Effector memory CD8-positive, alpha-beta T cell (primary cell): ENCODE measurements around the gene SYNE2.

Source experiments
- ATAC-seq: fragments of 150-1000 bp; cut with Tn5 transposase; replicated peaks from 2 replicates; pipeline ENCODE4 v1.10.0; 2021; ENCODE audit warnings: mild to moderate bottlenecking, moderate library complexity
- DNase-seq, 3 experiments: peaks; one replicate each; pipeline ENCODE4 v3.0.0; 2021
- H3K27ac Mint-ChIP-seq, 2 donors: one replicate each; pipeline ENCODE4 v1.8.0; 2022; ENCODE audit warnings: mild to moderate bottlenecking in 2 of 2, mixed read lengths in 2 of 2, moderate library complexity in 2 of 2
- H3K27me3 Mint-ChIP-seq, 2 donors: one replicate each; pipeline ENCODE4 v1.8.0; 2022; ENCODE audit warnings: mixed read lengths in 2 of 2
- H3K36me3 Mint-ChIP-seq: one replicate; pipeline ENCODE4 v1.8.0; 2022; ENCODE audit warnings: mild to moderate bottlenecking, moderate library complexity, mixed read lengths; ENCODE audit not compliant: insufficient read depth
- H3K4me1 Mint-ChIP-seq, 2 donors: one replicate each; pipeline ENCODE4 v1.8.0; 2022; ENCODE audit warnings: low read depth in 2 of 2, mixed read lengths in 2 of 2
- H3K4me3 Mint-ChIP-seq, 2 donors: one replicate each; pipeline ENCODE4 v1.8.0; 2022; ENCODE audit warnings: mild to moderate bottlenecking in 2 of 2, mixed read lengths in 2 of 2, moderate library complexity in 2 of 2
- H3K9me3 Mint-ChIP-seq, 2 donors: one replicate each; pipeline ENCODE4 v1.8.0; 2022; ENCODE audit warnings: mixed read lengths in 2 of 2

The SYNE2 gene

GRCh38 chr14:63964113-63964512 lies 111.3 kb downstream of the SYNE2 start:
- Mint-ChIP-seq H3K4me1 (peaks cover 0 to 4% of the 10 kb centered on the region in 2 donors), H3K4me3 (no peak overlapping the region), H3K27me3 (no peaks in the 10 kb centered on the region), H3K36me3 (peaks cover 37% of the 10 kb centered on the region), H3K27ac (no peak overlapping the region), H3K9me3 (no peaks in the 10 kb centered on the region)
- no peak for ATAC-seq
- DNase-seq = no peak

- Mint-ChIP-seq H3K27ac (peak overlapping the region in 1 of 2 donors; percentile 77), H3K36me3 (peaks cover 51% of the 10 kb centered on the region), H3K4me3 (no peak overlapping the region), H3K9me3 (no peaks in the 10 kb centered on the region), H3K27me3 (no peaks in the 10 kb centered on the region), H3K4me1 (peaks cover 0 to 2% of the 10 kb centered on the region in 2 donors)
- DNase-seq (no peak), ATAC-seq (no peak)
Observed at GRCh38 chr14:63966407-63966806, 113.6 kb downstream of the SYNE2 start.

- no peaks in the 10 kb centered on the region for H3K9me3 Mint-ChIP-seq
- H3K27ac Mint-ChIP-seq = peak overlapping the region in 1 of 2 donors; percentile 25
Observed at GRCh38 chr14:63972323-63972932, 119.6 kb downstream of the SYNE2 start.

GRCh38 chr14:63974176-63974575 lies 121.4 kb downstream of the SYNE2 start:
- Mint-ChIP-seq H3K9me3 (no peaks in the 10 kb centered on the region), H3K4me1 (no peaks in the 10 kb centered on the region), H3K4me3 (no peak overlapping the region), H3K36me3 (peaks cover 74% of the 10 kb centered on the region), H3K27ac (peak overlapping the region in 1 of 2 donors; percentile 23), H3K27me3 (no peaks in the 10 kb centered on the region)
- ATAC-seq = no peak
- no peak for DNase-seq

More at GRCh38 chr14:63972323-63972932, 119.6 kb downstream of the SYNE2 start:
- Mint-ChIP-seq H3K4me1 (no peaks in the 10 kb centered on the region), H3K27me3 (no peaks in the 10 kb centered on the region), H3K36me3 (peaks cover 65% of the 10 kb centered on the region), H3K4me3 (no peak overlapping the region)
- DNase-seq (no peak), ATAC-seq (no peak)

GRCh38 chr14:63981569-63981968 lies 128.8 kb downstream of the SYNE2 start:
- Mint-ChIP-seq H3K27me3 (no peaks in the 10 kb centered on the region), H3K36me3 (peaks cover 68% of the 10 kb centered on the region), H3K4me3 (no peak overlapping the region), H3K9me3 (no peaks in the 10 kb centered on the region), H3K4me1 (peaks cover 0 to 2% of the 10 kb centered on the region in 2 donors), H3K27ac (peak overlapping the region in 1 of 2 donors; percentile 51)
- no peak for DNase-seq
- ATAC-seq = no peak

DNA sequence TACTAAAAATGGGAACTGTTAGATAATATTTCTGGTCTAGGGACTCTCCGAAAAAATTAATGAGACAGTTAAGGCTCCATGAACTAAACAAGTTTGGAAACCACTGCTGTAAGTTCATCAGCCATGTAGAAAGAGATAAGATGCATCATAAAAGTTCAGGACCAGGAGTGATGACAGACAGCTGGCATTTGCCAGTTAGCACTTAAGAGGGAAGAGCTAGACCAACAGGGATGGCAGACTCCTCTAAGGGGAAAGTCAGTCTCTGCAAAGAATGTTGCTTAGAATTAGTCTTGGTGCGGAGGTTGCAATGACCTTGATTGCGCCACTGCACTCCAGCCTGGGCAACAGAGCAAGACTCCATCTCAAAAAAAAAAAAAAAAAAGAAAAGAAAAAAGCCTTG lies 129.4 kb downstream of the SYNE2 start:
- no peaks in the 10 kb centered on the region for H3K27me3 Mint-ChIP-seq
- peaks cover 68% of the 10 kb centered on the region for H3K36me3 Mint-ChIP-seq
- peak overlapping the region in 1 of 2 donors; percentile 51 for H3K27ac Mint-ChIP-seq
- DNase-seq (no peak), ATAC-seq (no peak)
- H3K9me3 Mint-ChIP-seq = no peaks in the 10 kb centered on the region
- no peak overlapping the region for H3K4me3 Mint-ChIP-seq
- H3K4me1 Mint-ChIP-seq = peaks cover 0 to 2% of the 10 kb centered on the region in 2 donors

- DNase-seq (no peak), ATAC-seq (no peak)
- H3K36me3 Mint-ChIP-seq = peaks cover 64% of the 10 kb centered on the region
- H3K27ac Mint-ChIP-seq = no peak overlapping the region
- H3K4me1 Mint-ChIP-seq = peaks cover 0 to 2% of the 10 kb centered on the region in 2 donors
- H3K4me3 Mint-ChIP-seq = no peak overlapping the region
- no peaks in the 10 kb centered on the region for H3K9me3 Mint-ChIP-seq
- no peaks in the 10 kb centered on the region for H3K27me3 Mint-ChIP-seq
Observed at GRCh38 chr14:63982629-63983028, 129.8 kb downstream of the SYNE2 start.

GRCh38 chr14:63986789-63987533 lies 134.2 kb downstream of the SYNE2 start:
- H3K4me3 Mint-ChIP-seq = no peak overlapping the region
- H3K36me3 Mint-ChIP-seq = peaks cover 62% of the 10 kb centered on the region
- H3K27ac Mint-ChIP-seq = peak overlapping the region in 1 of 2 donors; percentile 46
- H3K27me3 Mint-ChIP-seq = no peaks in the 10 kb centered on the region
- H3K9me3 Mint-ChIP-seq = no peaks in the 10 kb centered on the region
- ATAC-seq (no peak), DNase-seq (no peak)
- H3K4me1 Mint-ChIP-seq = peaks cover 6% of the 10 kb centered on the region in 2 donors

GRCh38 chr14:63988579-63988978 lies 135.8 kb downstream of the SYNE2 start:
- Mint-ChIP-seq H3K27ac (peak overlapping the region; percentile 46 to 84), H3K9me3 (no peaks in the 10 kb centered on the region), H3K36me3 (peaks cover 64% of the 10 kb centered on the region), H3K4me1 (peaks cover 10 to 13% of the 10 kb centered on the region in 2 donors), H3K4me3 (no peak overlapping the region), H3K27me3 (no peaks in the 10 kb centered on the region)
- DNase-seq = no peak
- peak; percentile 19 for ATAC-seq

- peak overlapping the region; percentile 80 to 91 for H3K27ac Mint-ChIP-seq
- DNase-seq (no peak), ATAC-seq (peak; percentile 47)
- no peaks in the 10 kb centered on the region for H3K9me3 Mint-ChIP-seq
- peaks cover 10 to 13% of the 10 kb centered on the region in 2 donors for H3K4me1 Mint-ChIP-seq
- H3K36me3 Mint-ChIP-seq = peaks cover 80% of the 10 kb centered on the region
- H3K4me3 Mint-ChIP-seq = no peak overlapping the region
- no peaks in the 10 kb centered on the region for H3K27me3 Mint-ChIP-seq
Observed at GRCh38 chr14:63991833-63992232, 139.0 kb downstream of the SYNE2 start.

GRCh38 chr14:63992858-63993257 lies 140.1 kb downstream of the SYNE2 start:
- H3K4me3 Mint-ChIP-seq = peak overlapping the region in 1 of 2 donors; percentile 38
- H3K4me1 Mint-ChIP-seq = peaks cover 10 to 16% of the 10 kb centered on the region in 2 donors
- peaks cover 85% of the 10 kb centered on the region for H3K36me3 Mint-ChIP-seq
- H3K9me3 Mint-ChIP-seq = no peaks in the 10 kb centered on the region
- DNase-seq (no peak), ATAC-seq (no peak)
- peak overlapping the region; percentile 72 to 91 for H3K27ac Mint-ChIP-seq
- H3K27me3 Mint-ChIP-seq = no peaks in the 10 kb centered on the region

- Mint-ChIP-seq H3K4me1 (peaks cover 9 to 16% of the 10 kb centered on the region in 2 donors), H3K4me3 (no peak overlapping the region), H3K36me3 (peaks cover 85% of the 10 kb centered on the region), H3K9me3 (no peaks in the 10 kb centered on the region), H3K27me3 (no peaks in the 10 kb centered on the region), H3K27ac (peak overlapping the region in 1 of 2 donors; percentile 72)
- no peak for ATAC-seq
- no peak for DNase-seq
Observed at GRCh38 chr14:63993992-63994391, 141.2 kb downstream of the SYNE2 start.

DNA sequence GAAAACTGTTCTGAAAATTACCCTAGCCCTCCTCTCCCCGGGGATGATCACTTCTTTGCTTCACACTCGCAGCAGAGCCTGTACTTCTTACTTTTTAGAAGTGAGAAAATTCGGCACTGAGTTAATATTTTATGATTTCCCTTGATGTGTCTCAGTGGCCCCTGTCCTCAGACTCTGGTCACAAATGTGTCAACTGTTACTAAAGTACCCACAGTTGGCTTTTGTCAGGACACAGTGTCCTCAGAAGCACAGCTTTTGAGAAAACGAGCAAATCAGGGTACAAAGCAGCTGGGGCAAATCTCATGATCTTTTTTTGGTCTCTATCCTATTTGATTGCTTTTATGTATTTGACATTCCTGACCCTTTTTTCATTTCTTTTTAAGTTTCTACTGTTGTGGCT lies 142.5 kb downstream of the SYNE2 start:
- no peaks in the 10 kb centered on the region for H3K9me3 Mint-ChIP-seq
- H3K4me1 Mint-ChIP-seq = peaks cover 9 to 16% of the 10 kb centered on the region in 2 donors
- DNase-seq = no peak
- no peak for ATAC-seq
- H3K27ac Mint-ChIP-seq = peak overlapping the region; percentile 30 to 53
- H3K27me3 Mint-ChIP-seq = no peaks in the 10 kb centered on the region
- peaks cover 89% of the 10 kb centered on the region for H3K36me3 Mint-ChIP-seq
- H3K4me3 Mint-ChIP-seq = no peak overlapping the region

DNA sequence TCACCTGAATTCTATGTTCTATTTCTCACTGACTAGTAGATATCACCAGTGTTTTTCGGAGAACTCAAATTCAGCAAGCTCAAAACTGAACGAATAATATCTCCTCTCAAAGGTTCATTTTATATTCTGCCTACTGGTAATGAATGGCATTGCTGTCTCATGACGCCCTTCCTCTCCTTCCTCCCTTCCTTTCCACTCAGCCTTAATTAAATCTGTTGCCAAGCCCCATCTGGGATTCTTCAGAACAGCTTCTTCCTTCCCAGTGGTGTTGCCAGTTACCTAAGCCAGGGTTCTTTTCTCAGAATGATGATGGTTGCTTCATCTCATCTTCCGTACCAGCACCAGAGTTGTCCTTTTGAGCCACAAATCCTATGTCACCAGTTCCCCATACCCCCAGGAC lies 143.2 kb downstream of the SYNE2 start:
- no peak for ATAC-seq
- H3K4me3 Mint-ChIP-seq = no peak overlapping the region

More for the DNA sequence above, 143.2 kb downstream of the SYNE2 start:
- Mint-ChIP-seq H3K9me3 (no peaks in the 10 kb centered on the region), H3K27ac (peak overlapping the region; percentile 62 to 76), H3K27me3 (no peaks in the 10 kb centered on the region), H3K36me3 (peaks cover 89% of the 10 kb centered on the region), H3K4me1 (peaks cover 9 to 16% of the 10 kb centered on the region in 2 donors)
- no peak for DNase-seq
